GM21515 (cell line): Measurements from ENCODE around the gene PLA2G2C.

Experiments
- ATAC-seq: cut with Tn5 transposase; IDR thresholded peaks from one replicate; pipeline ENCODE4 v1.9.1; 2021; ENCODE audit not compliant: unreplicated experiment

The PLA2G2C gene

DNA sequence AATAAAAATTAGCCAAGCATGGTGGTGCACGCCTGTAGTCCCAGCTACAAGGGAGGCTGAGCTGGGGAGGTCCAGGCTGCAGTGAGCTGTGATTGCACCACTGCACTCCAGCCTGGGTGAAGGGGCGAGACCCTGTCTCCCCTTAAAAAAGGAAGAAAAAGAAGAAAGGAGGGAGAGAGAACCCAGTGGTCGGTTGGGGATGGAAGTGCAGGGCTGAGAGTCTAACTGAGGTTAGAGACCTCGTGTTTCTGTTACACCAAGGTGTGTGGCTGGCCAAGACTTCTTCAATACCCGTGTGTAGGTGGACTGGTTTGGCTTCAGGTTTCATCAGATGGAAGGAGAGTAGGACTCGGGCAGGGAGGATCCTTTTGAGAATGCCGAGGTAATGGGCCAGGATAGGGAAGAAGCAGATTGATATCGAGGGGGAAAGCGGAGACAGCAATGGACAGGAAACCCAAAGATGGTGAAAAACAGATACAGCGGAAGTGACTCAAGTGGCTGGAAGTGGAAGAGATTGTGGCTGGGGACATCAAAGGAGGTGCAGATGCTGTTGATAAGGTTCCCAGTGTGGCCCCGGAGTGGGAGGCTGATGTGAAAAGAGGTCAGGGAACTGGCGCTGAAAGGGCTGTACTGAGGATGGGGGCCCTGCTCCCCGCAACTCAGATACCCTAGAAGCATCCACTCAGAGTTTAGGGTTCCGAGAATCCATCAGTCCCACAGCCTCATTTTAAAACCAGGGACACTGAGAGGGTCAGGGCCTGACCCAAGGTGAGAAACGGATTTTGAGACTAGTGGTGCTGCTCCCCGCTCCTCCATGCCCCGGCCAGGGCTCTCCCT, 1.1 kb downstream of the PLA2G2C start:
- no peak for ATAC-seq

- ATAC-seq = no peak
These were observed 1.8 kb downstream of the PLA2G2C start for GRCh38 chr1:20184481-20184900.

DNA sequence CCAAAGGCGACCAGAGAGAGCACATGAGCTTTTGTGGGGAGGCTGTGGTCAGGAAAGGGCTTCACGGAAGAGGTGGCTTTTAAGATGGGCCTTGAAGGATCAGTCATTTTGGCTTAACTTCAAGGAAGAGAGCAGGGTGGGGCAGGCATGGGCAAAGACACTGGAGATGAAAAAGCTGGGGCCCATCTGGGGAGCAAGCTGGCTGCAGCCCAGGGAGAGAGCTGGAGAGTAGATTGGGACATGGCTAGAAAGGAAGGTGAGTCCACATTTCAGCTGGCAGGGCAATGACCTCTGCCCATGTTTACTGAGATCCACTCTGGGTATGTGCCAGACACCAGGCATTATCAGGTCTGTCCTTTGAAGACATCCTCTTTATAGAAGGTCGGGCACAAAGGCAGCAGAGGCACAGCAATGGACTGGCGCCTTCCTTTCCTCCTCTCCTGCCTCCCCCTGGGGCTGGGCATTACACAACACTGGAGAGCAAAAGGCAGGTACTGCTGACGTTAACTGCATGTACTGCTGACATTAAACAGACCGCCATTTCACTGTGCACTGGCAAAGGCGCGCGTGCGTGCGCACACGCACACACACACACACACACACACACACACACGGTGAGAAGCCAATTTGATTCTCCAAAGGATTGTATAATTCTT, 2.6 kb downstream of the PLA2G2C start:
- no peak for ATAC-seq

DNA sequence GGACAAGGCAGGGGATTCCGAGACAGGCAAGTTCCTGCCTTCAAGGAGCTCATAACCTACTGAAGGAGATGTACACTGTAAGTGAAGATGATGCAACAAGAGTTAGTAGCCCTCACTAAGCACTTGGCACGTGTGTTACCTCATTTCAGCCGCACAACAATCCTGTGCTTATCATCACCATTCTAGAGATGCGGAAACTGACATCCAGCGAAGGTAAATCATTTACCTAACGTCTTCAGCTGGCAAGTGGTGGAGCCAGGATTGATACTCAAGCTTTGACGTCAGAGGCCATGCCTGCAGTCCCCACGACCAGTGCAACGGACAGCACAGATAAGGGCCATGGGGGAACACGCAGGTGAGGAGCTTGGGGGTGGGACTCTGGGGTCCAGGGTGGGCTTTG, 3.3 kb downstream of the PLA2G2C start:
- no peak for ATAC-seq

DNA sequence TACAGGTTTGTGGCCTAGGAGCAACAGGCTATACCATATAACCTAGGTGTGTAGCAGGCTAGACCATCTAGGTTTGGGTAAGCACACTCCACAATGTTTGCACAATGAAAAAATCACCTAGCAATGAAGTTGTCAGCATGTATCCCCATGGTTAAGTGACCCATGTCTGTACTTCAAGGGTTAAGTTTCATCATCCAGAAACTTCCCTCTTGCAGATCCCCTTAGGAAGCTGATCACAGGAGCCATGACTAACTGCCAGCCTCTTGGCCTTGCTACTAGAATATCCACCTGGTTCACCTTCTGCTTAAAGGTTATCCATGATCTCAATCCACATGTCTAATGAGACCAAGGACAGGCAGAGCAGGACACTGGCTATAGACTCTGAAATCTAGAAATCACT, 3.9 kb downstream of the PLA2G2C start:
- no peak for ATAC-seq

DNA sequence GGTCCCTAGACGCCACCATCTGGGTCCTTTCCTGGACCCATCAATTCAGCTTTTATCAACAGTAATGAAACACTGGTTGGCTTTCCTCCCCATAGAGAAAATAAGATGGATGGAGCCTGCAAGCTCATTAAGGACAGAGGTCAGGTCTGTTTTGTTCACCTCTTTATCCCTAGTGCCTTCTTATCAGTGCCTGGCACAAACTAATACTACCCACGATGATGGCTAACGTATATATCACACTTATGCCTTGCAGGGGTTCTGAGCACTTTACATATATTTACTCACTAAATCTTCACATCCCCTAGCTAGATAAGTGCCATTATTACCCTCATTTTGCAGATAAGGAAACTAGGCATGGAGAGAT, 5.5 kb downstream of the PLA2G2C start:
- no peak for ATAC-seq

DNA sequence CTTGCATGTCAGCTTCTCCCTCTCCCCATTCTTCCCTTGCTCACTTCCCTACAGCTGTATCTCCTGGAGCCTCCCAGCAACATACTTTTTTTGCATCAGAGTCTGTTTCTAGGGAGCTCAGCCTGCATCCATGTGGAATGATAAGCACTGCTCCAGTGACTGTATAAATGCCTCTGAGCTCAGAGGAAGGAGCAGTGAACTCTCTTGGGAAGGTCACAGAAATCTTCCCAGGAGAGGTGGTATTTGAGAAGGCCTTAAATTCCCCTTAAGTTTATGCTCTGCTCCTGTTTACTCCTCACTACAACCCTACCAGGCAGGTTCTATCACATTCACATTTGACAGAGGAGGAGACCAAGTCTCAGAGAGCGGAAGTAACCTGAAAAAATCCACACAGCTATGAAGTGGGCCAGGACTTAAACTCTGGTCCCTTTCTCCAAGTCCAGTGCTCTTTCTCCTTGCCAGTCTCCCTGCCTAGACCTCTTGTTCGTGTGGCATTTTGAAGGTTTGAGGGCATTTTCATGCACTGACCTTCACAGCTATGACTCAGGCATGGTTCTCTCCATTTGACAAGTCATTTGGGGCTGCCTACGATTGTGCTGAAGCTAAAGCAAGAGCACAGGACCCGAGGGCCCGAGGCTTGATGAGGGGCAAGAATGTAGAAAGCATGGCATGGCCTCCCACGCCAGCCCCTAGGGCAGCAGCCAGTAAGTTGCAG, 6.0 kb downstream of the PLA2G2C start:
- ATAC-seq = no peak

DNA sequence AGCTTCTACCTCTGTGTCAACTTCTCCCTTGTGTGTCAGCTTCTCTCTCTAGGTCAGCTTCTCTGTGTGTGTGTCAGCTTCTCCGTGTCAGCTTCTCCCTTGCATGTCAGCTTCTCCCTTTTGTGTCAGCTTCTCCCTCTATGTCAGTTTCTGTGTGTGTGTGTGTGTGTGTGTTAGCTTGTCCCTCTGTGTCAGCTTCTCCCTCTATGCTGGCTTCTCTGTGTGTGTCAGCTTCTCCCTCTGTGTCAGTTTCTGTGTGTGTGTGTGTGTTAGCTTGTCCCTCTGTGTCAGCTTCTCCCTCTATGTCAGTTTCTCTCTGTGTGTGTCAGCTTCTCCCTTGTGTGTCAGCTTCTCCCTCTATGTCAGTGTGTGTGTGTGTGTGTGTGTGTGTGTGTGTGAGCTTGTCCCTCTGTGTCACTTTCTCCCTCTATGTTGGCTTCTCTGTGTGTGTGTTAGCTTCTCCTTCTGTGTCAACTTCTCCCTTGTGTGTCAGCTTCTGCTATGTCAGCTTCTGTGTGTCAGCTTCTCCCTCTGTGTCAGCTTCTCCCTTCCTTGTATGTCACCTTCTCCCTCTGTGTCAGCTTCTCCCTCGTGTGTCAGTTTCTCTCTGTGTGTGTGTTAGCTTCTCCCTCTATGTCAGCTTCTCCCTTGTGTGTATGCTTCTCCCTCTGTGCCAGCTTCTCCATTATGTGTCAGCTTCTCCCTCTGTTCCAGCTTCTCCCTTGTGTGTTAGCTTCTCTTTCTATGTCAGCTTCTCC, 6.8 kb downstream of the PLA2G2C start:
- ATAC-seq = no peak

GRCh38 chr1:20178634-20179370, 7.5 kb downstream of the PLA2G2C start:
- ATAC-seq = no peak

DNA sequence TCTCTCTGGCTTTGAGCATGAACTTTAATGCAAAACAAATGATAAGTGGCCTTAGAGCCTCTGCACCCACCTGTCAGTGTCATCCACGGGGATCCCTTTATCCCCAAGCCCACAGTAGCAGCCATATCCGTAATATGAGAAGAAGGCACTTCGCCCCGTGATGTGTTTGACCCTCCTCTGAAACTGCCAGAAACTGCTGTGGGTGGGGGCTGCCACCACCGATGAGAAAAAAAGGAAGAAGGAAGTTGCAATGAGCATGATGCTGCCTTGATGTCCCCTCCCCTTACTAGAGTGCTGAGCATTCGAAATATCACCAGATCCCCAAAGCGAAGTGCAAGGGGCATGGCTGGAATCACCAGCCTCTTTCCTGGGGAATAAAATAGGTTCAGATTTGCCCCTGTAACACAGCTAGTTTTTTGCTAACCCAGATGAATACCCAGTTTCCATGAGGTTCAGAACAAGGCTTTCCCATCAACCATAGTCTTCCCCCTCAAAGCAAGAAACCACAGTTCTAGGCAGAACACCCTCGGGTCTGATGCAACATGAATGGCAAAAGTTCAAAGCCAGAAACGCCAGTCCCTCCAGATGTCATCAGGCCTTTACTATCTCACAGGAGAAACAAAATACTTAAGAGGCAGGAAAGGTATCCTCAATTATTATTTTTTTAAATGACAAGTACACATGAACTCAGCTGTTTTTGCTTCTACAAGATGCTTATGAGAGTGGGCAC, 11.2 kb downstream of the PLA2G2C start:
- ATAC-seq = no peak

GRCh38 chr1:20172033-20172590, 14.2 kb downstream of the PLA2G2C start:
- no peak for ATAC-seq

DNA sequence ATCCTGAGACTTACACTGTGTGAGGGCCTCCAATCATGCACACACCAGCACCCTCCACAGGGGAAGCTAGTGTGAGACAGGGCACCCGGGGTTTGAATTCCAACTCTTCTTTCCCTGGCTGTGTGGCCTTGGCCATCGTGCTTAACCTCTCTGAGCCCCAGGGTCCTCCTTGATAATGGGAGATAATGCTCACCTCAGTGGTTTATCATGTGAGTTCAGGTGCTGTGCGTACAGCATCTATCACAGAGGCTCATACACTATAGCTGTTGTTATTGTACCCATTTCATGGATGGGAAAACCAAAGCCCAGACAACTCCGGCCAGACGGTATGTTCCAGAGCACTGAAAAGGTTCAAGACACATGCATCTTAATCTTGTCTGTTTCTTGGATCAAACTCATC, 16.4 kb downstream of the PLA2G2C start:
- no peak for ATAC-seq

DNA sequence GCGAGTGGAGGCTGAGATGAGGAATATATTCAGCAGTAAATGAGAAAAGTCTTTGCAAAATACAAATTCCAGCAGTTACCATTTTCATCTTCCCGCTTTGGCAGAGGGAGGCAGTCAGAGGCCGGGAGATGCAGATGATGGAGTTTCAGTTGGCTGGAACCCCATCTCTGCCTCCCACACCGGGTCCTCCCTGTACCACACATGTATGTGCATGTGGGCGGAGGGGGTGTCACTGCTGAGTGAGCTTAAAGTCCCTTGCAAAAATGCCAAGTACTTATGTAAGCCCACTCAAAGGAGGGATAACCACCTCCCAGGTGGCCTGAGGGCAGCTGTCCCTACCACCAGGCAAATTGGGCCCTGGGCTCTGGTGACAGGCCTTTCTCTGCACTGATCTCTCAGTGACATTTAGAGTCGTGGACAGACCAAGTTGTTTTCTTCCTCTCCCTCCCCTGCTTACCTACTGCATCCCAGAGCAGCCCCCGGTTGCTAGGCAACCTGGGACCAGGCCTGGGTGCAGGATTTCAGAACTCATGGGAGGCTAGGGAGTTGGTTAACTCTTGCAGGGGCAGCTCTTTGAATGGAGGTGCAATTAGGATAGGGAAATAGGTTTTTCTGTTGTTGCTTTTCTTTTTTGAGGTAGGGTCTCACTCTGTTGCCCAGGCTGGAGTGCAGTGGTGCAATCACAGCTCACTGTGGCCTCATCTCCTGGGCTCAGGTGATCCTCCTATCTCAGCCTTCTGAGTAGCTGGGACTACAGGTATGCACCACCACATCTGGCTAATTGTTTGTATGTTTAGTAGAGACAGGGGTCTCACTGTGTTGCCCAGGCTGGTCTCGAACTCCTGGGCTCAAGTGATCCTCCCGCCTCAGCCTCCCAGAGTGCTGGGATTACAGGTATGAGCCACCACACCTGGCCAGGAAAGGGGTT, 17.5 kb downstream of the PLA2G2C start:
- no peak for ATAC-seq

DNA sequence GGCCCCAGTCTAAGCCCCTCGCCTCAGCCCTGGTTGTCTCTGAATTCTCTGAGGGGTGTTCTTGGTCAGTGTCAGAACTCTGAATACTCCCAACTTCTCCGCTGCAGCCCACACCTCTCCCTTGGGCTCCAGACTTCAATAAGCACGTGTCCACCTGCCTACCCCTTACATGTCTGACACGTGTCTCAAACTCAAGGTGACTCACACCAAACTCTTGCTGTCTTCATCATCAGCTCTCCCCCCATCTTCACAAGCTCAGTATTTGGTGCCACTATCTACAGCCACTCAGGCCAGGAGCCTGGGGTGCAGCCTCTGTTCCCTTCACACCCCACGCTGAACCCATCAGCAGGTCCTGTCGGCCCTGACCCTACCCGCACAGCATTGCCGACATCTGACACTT, 19.2 kb downstream of the PLA2G2C start:
- ATAC-seq = no peak

DNA sequence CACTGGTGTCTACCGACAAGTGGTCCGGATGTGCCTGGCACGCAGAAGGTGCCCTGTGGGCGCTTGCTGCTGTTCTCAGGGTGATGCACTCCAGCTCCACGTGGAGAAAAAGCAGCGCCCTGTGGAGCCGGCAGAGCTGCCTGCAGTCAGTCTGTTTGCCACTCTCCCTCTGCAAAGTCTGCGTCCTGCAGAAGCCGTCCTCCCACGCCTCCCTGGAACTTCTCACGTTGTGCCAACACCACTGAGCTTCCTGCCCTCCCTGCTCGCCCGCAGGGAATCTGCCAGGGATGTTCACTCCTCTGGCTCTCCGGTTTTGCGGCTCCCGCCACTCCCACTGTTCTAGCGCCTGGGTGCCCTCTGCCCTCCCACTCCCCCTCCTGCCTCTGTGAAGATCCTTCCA, 20.3 kb downstream of the PLA2G2C start:
- no peak for ATAC-seq

DNA sequence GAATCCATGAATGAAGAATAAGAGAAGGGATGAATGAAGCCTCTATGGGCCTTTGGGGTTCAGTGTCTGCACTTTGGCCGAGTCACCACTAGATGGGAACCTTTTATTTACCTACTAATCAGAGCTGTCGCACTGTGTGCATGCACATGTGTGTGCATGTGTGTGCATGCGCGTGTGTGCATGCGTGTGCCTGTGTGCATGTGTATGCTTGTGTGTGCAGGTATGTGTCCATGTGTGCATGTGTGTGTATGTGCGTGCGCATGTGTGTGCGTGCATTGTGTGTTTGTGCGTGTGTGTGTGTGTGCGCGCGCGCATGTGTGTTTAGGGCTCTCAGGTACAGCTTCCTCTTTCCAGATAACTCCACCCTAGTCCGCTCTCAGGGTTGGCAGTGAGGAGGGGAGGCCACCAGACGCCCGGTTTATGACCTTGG, 20.8 kb downstream of the PLA2G2C start:
- no peak for ATAC-seq

GRCh38 chr1:20164694-20165202, 21.6 kb downstream of the PLA2G2C start:
- ATAC-seq = no peak

DNA sequence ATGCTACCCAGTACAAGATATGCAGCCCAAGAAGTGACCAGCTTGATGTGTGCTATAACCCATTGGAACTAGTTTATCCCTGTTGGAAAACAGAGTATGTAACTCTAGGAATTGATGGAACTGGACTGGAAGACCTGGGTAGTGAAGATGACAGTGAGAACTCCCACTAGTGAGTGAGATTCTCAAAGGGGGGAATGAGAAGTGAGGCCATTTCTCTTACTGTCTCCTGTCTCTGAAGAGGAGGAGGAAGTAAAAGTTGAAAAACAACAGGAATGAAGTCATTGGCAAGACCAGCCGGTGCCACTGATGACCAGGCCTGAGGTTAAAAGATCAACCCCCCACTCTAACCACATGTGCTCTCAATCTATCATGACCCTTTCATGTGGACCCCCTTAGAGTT, 26.3 kb downstream of the PLA2G2C start:
- ATAC-seq = no peak
